ENCODE results near the gene CST9L. TPM values are rescaled to one million over a fixed set of nuclear protein-coding genes. Genes with fewer than 3 reads are reported as not detected.

CST9L gene
- total RNA-seq, 1 donor from 2014 or later: not detected

GRCh38 chr20:23608251-23608846, 40.1 kb upstream of the CST9L start:
- H3K4me1 ChIP-seq: peaks cover 5% of the 10 kb centered on the region
- H3K9me3 ChIP-seq (replicated peaks): no peaks in the 10 kb centered on the region
- no peaks in the 10 kb centered on the region for H3K36me3 ChIP-seq
- H3K4me3 ChIP-seq: no peak overlapping the region
- TF ChIP-seq, protein P1, sequence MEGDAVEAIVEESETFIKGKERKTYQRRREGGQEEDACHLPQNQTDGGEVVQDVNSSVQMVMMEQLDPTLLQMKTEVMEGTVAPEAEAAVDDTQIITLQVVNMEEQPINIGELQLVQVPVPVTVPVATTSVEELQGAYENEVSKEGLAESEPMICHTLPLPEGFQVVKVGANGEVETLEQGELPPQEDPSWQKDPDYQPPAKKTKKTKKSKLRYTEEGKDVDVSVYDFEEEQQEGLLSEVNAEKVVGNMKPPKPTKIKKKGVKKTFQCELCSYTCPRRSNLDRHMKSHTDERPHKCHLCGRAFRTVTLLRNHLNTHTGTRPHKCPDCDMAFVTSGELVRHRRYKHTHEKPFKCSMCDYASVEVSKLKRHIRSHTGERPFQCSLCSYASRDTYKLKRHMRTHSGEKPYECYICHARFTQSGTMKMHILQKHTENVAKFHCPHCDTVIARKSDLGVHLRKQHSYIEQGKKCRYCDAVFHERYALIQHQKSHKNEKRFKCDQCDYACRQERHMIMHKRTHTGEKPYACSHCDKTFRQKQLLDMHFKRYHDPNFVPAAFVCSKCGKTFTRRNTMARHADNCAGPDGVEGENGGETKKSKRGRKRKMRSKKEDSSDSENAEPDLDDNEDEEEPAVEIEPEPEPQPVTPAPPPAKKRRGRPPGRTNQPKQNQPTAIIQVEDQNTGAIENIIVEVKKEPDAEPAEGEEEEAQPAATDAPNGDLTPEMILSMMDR (IDR thresholded peaks at IDR 0.05; ENCODE audit: borderline replicate concordance): no peak
- DNase-seq: no peak
- intact Hi-C loops (cut with micrococcal nuclease): loop anchor here (10.0 kb wide), 1 partner anchor 164 kb away; no protein-coding TSS in a partner anchor
- H3K27ac ChIP-seq (replicated peaks): no peak overlapping the region
- peaks cover 12% of the 10 kb centered on the region for H3K27me3 ChIP-seq (ENCODE audit: low read depth)

- Histone ChIP-seq H3K27me3 (ENCODE audit: low read depth) (peaks cover 19% of the 10 kb centered on the region), H3K4me1 (peaks cover 4% of the 10 kb centered on the region), H3K27ac (replicated peaks) (no peak overlapping the region), H3K36me3 (no peaks in the 10 kb centered on the region), H3K4me3 (no peak overlapping the region), H3K9me3 (replicated peaks) (no peaks in the 10 kb centered on the region)
- TF ChIP-seq, protein P1 (IDR thresholded peaks at IDR 0.05; ENCODE audit: borderline replicate concordance): no peak
- DNase-seq: no peak
- intact Hi-C loops (cut with micrococcal nuclease): loop anchor here (10.0 kb wide), 1 partner anchor 163 kb away; no protein-coding TSS in a partner anchor
Measured at GRCh38 chr20:23607497-23608245, 39.4 kb upstream of the CST9L start.

DNA sequence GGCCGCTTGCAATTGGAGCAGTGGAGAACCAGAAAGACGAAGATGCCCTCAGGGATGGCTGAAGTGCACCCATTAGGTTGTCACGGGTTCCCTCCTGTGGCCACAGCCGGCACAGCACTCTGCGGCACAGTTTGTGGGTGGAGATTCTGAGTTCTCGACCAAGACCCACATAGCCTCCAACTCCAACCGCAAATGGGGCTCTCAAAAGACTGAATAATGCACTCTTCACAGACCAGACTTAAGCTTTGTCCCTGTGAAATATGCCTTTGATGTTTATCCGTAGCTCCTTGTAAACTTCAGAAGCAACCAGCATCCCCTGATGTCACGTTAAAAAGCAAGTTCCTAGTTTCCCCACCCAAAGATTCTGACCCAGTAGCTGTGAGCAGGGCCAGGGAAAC, 38.4 kb upstream of the CST9L start:
- Histone ChIP-seq H3K9me3 (replicated peaks) (no peaks in the 10 kb centered on the region), H3K36me3 (no peaks in the 10 kb centered on the region), H3K4me1 (peaks cover 4% of the 10 kb centered on the region), H3K27ac (replicated peaks) (no peak overlapping the region), H3K27me3 (ENCODE audit: low read depth) (peaks cover 29% of the 10 kb centered on the region), H3K4me3 (no peak overlapping the region)
- TF ChIP-seq, protein P1 (IDR thresholded peaks at IDR 0.05; ENCODE audit: borderline replicate concordance): peak; percentile 93
- intact Hi-C loops (cut with micrococcal nuclease): loop anchor here (10.0 kb wide), 1 partner anchor 162 kb away; no protein-coding TSS in a partner anchor
- peak; percentile 77 for DNase-seq

DNA sequence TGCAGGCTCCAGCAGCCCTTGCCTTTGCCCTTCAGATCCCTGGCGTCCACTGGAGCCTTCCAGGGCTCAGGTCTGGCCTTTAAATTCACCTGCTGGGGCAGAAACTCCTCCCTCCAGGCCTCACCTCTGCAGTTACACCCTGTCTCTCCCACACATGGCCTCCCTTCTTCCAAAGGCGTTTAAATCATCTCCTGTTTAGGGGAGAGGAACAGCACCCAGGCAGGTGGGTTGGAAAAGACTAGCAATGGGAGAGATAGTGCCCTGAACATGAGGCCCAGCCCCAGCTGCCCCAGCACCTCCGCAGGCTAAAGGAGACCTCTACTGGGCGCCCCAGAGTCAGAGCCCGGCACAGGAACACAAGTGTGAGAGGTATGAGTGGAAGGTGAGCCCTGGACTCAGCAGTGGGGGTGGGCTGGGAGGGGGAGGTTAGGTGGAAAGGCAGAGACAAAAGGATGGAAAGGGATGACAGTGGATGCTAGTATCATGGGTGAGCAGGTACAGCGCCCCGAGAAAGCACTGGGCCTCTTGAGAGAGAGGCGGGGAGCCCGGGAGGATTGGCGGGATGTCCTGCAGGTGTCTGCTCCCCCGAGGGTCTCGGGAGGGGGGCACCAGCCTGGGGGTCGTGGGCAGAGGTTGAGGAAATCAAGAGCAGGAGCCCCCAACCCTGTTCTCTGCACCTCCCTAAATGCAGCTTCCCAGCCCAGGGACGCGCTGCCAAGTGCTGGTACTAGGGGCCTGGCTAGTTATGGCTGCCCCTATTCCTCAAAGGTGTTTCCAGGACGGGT, 37.8 kb upstream of the CST9L start, which contains the start of gene CST9:
TSS of gene CST9 (minus strand) at position 51 of the 785 bp plus-strand sequence. CDS start 53 bp downstream, outside the sequence.
- H3K27me3 ChIP-seq (ENCODE audit: low read depth): peaks cover 32% of the 10 kb centered on the region
- H3K36me3 ChIP-seq: no peaks in the 10 kb centered on the region
- H3K9me3 ChIP-seq (replicated peaks): no peaks in the 10 kb centered on the region
- peaks cover 4% of the 10 kb centered on the region for H3K4me1 ChIP-seq
- TF ChIP-seq, protein P1 (IDR thresholded peaks at IDR 0.05; ENCODE audit: borderline replicate concordance): no peak
- no peak within 1 kb of the TSS for H3K27ac ChIP-seq (replicated peaks)
- H3K4me3 ChIP-seq: no peak within 1 kb of the TSS
- intact Hi-C loops (cut with micrococcal nuclease): loop anchor here (10.0 kb wide), 1 partner anchor 161 kb away; no protein-coding TSS in a partner anchor
- no peak for DNase-seq

GRCh38 chr20:23604306-23604705, 36.0 kb upstream of the CST9L start:
- TF ChIP-seq, protein P1 (IDR thresholded peaks at IDR 0.05; ENCODE audit: borderline replicate concordance): no peak
- intact Hi-C loops (cut with micrococcal nuclease): loop anchor here (10.0 kb wide), 1 partner anchor 160 kb away; no protein-coding TSS in a partner anchor
- Histone ChIP-seq H3K27me3 (ENCODE audit: low read depth) (peaks cover 32% of the 10 kb centered on the region), H3K4me1 (peaks cover 4% of the 10 kb centered on the region), H3K36me3 (no peaks in the 10 kb centered on the region), H3K4me3 (no peak overlapping the region), H3K27ac (replicated peaks) (no peak overlapping the region), H3K9me3 (replicated peaks) (no peaks in the 10 kb centered on the region)
- DNase-seq: no peak

All from left ventricle myocardium inferior (tissue), 1 donor.